ENCODE measurements around the gene TBX15. TPM values are rescaled to one million over a fixed set of nuclear protein-coding genes. Genes with fewer than 3 reads are reported as not detected.

TBX15 gene
- total RNA-seq, 1 experiment from 2014 or later: 1.9 TPM

- DNase-seq (ENCODE audit: low read depth, low spot score) (no peak), ATAC-seq (no peak)
- in situ Hi-C loops (cut with HindIII; ENCODE audit: low pct_unique_long_range_greater_than_20kb, low sequenced_read_pairs): no loop called here
- H3K27me3 ChIP-seq (ENCODE audit: control insufficient read depth, insufficient read depth, low read length): no peaks in the 10 kb centered on the region
- no peak overlapping the region for H3K4me3 ChIP-seq (ENCODE audit: low read depth in 2 of 2, low read length in 2 of 2)
- TF ChIP-seq CTCF (IDR thresholded peaks at IDR 0.05): no peak
- no peak for TF ChIP-seq TCF7L2 (IDR thresholded peaks at IDR 0.05; ENCODE audit: low read depth, low read length)
- TF ChIP-seq REST (IDR thresholded peaks at IDR 0.05; ENCODE audit: insufficient read depth in 1 of 2, low read depth in 2 of 2, low read length in 1 of 2): no peak
- no peak for TF ChIP-seq POLR2AphosphoS5 (IDR thresholded peaks at IDR 0.05; ENCODE audit: low read depth, low read length)
- no peak for TF ChIP-seq SIN3A (IDR thresholded peaks at IDR 0.05; ENCODE audit: borderline replicate concordance, insufficient read depth, low read depth, low read length)
- H3K9me3 ChIP-seq (ENCODE audit: control insufficient read depth, insufficient read depth, low read depth, low read length): no peaks in the 10 kb centered on the region
- H3K27ac ChIP-seq (ENCODE audit: low read length): no peak overlapping the region
- intact Hi-C loops (cut with micrococcal nuclease; ENCODE audit: unreplicated experiment): no loop called here
- no peaks in the 10 kb centered on the region for H3K36me3 ChIP-seq (ENCODE audit: control insufficient read depth, insufficient read depth, low read length)
- CTCF ChIA-PET: no interaction called here
- no TSS peak for BruUV-seq (replicated peaks)
- POLR2A ChIA-PET: no interaction called here
- H3K4me1 ChIP-seq (ENCODE audit: control insufficient read depth, insufficient read depth, low read length): no peaks in the 10 kb centered on the region
These were observed 17.7 kb downstream of the TBX15 start for GRCh38 chr1:118970451-118970850.

- ATAC-seq (no peak), DNase-seq (ENCODE audit: low read depth, low spot score) (no peak)
- no peaks in the 10 kb centered on the region for H3K9me3 ChIP-seq (ENCODE audit: control insufficient read depth, insufficient read depth, low read depth, low read length)
- no peak for TF ChIP-seq POLR2AphosphoS5 (IDR thresholded peaks at IDR 0.05; ENCODE audit: low read depth, low read length)
- TF ChIP-seq REST (IDR thresholded peaks at IDR 0.05; ENCODE audit: insufficient read depth in 1 of 2, low read depth in 2 of 2, low read length in 1 of 2): no peak
- POLR2A ChIA-PET: no interaction called here
- no TSS peak for BruUV-seq (replicated peaks)
- in situ Hi-C loops (cut with HindIII; ENCODE audit: low pct_unique_long_range_greater_than_20kb, low sequenced_read_pairs) (no loop called here), intact Hi-C loops (cut with micrococcal nuclease; ENCODE audit: unreplicated experiment) (no loop called here)
- no peak overlapping the region for H3K4me3 ChIP-seq (ENCODE audit: low read depth in 2 of 2, low read length in 2 of 2)
- no peaks in the 10 kb centered on the region for H3K4me1 ChIP-seq (ENCODE audit: control insufficient read depth, insufficient read depth, low read length)
- H3K27ac ChIP-seq (ENCODE audit: low read length): no peak overlapping the region
- no peaks in the 10 kb centered on the region for H3K36me3 ChIP-seq (ENCODE audit: control insufficient read depth, insufficient read depth, low read length)
- no peaks in the 10 kb centered on the region for H3K27me3 ChIP-seq (ENCODE audit: control insufficient read depth, insufficient read depth, low read length)
- CTCF ChIA-PET: no interaction called here
These were observed 24.4 kb downstream of the TBX15 start for GRCh38 chr1:118963456-118964430.
